Measurements from ENCODE around the gene ZNF684.

The ZNF684 gene

GRCh38 chr1:40595623-40596022, 64.2 kb downstream of the ZNF684 start:
- no peak overlapping the region for H3K27ac ChIP-seq
- no peak for TF ChIP-seq ZFX (IDR thresholded peaks at IDR 0.05; ENCODE audit: borderline replicate concordance)
- TF ChIP-seq CTCF (IDR thresholded peaks at IDR 0.05) = no peak

Data from 22Rv1 (cell line).